Stimulated activated CD8-positive, alpha-beta memory T cell treated with anti-CD3 and anti-CD28 coated beads, Interleukin-7, amount 100 ng/mL, for 1 hour (primary cell): Measurements from ENCODE around the gene GRIK4.

Experiments
- DNase-seq, 2 donors: peaks; one replicate each; pipeline ENCODE4 v3.0.0-alpha.2; 2020; ENCODE audit warnings: low read depth in 2 of 2

GRIK4 gene

DNA sequence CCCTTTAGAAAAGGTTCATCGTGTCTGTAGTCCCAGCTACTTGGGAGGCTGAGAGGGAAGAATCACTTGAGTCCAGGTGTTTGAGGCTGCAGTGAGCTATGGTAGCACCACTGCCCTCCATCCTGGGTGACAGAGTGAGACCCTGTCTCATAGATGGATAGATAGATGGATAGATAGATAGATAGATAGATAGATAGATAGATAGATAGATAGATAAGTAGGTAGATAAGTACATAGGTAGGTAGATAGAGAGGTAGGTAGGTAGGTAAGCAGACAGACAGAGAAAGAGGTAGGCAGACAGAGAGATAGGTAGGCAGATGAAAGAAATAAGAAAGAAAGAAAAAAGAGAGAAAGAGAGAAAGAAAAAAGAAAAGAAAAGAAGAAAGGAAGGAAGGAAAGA, 156.4 kb downstream of the GRIK4 start:
- DNase-seq = no peak

GRCh38 chr11:120668537-120668936, 157.0 kb downstream of the GRIK4 start:
- no peak for DNase-seq

DNA sequence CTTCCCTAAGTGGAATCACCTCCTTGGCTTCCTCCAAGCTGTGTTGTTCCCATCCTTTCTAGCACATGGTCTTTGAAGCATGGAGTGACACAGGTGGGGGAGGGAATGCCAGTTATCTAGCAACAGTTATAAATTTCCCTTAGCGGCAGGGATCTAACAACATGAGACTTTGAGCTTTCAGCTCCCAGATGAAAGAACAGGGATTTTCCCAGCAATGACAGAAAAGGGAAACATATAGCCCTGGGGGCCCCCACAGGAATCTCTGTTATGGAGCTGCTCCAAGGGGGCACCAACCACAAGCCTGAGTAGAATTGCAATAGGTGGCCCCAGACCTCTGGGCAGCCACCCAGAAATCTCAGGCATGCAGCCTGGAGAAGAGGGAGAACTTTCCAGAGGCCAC, 163.0 kb downstream of the GRIK4 start:
- no peak for DNase-seq

DNA sequence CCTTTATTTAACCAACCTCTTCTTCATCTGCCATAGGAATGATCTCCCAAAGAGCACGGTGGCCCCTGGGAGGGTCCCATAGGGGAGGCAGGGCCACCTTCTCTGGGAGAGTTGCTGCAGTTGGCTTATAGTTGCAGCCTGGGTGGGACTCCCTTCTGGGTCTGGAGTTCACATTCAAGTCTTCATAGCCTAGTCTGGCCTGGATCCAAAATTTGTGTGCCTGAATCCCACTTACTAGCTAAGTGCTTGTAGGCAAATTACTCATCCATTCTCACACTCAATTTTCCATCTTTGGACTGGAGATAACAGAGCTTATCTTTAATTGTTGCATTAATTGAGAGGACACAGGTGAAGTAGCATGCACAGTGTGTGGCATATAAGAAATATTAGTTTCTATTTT, 163.6 kb downstream of the GRIK4 start:
- no peak for DNase-seq

- DNase-seq = no peak
Observed at GRCh38 chr11:120676991-120677390, 165.4 kb downstream of the GRIK4 start.

GRCh38 chr11:120680322-120680721, 168.8 kb downstream of the GRIK4 start:
- DNase-seq = no peak

- DNase-seq = no peak
Observed at GRCh38 chr11:120681434-120682331, 170.1 kb downstream of the GRIK4 start.

DNA sequence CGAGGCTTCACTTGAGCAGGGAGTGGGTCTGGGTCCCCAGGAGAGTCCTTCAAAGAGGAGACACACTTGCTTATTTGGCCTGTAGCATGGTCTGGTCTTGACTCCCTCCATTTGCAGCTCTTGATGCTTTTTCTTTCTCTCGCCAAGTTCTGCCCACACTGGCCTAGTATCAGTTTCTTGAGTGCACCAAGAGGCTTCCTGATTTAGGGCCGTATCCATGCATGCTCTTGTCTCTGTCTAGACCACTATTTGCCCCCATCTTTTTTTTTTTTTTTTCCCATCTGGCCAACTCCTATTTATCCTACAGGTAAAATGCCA, 170.7 kb downstream of the GRIK4 start:
- no peak for DNase-seq

- DNase-seq = no peak
Observed at GRCh38 chr11:120682866-120683265, 171.3 kb downstream of the GRIK4 start.

GRCh38 chr11:120686516-120686915, 175.0 kb downstream of the GRIK4 start:
- no peak for DNase-seq

DNA sequence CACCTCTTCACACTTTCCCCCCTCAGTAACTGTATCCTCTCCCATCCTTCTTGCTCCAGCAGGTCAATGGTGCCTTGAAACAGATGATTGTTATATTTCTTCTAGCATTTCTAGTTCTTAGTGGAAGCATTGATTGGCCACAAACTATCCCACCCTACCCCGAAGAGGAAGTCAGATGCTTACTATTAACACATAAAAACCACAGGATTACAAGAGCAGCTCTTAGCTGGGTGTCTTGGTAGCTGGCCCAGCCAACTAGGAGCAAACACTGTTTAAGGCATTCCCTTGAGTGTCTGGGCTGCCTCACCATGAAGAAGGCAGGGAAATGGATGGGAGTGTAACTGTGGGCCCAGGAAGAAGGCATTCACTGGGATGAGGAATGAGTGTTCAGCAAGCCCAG, 176.6 kb downstream of the GRIK4 start:
- no peak for DNase-seq

GRCh38 chr11:120689596-120690275, 178.2 kb downstream of the GRIK4 start:
- DNase-seq = no peak

DNA sequence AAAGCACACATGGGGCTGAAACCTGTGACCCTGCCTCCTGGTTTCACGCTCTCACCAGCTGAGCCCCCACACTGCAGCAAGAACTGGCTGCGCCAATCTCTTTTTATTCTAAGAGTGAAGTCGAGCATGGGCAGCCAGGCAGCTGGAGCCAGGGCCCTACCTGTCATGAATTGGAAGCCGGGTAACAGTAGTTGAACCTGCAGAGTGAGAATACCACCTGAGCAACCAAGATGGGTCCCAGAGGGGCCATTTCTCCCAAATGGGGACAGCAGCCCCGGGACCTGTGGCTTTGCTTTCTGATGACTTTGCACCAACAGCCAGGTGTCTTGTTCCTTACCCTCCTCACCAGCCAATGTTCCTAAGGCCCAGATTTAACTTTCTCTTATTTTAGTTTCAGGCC, 178.9 kb downstream of the GRIK4 start:
- no peak for DNase-seq

DNA sequence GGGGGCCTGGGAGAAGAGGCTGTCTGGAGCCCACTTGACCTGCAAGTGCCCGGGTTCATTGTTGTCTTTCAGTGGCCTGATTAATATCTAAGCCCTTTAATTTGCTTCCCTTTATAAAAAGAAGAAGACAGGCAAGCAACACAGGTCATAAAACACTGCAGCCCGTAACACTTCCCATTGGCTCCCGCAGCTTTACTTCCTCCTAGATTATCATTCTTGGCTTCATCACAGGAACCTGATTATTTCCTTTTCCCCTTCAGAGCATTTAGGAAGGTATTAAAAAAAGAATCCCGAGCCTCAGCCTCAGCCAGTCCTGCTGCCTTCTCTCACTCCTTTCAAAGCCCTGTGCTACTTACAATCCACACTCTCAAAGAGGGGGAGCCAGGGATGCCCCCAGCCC, 183.2 kb downstream of the GRIK4 start:
- no peak for DNase-seq

GRCh38 chr11:120695426-120695825, 183.9 kb downstream of the GRIK4 start:
- no peak for DNase-seq

- no peak for DNase-seq
Observed at GRCh38 chr11:120695939-120696338, 184.4 kb downstream of the GRIK4 start.

DNA sequence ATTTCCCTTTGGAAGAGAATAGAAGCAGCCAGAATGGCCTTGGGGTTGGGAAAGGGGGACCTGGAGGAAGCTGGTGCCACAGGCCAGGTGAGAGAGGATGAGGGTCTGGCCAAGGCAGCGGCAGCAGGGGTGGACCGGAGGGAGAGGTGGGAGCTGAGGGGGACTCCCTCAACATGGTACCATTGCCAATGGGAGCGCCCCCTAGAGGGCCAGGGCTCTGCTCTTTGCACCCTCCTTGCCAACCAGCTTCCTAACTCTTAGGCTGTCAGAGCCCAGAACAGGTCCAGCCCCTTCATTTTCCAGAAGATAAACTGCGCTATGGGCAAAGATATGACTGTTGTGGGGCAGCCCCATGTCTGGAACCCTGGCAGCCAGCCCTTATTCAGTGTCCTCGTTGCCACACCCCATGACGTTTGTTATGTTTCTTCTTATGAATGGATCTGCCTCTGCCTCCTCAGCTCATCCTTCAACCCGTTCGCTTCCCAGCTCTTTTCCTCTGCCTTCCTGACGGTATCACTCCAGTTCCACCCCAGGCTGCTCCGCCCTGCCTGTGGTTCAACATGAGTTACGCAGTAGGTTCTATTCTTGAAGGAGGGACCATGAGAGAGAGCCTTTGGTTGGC, 185.2 kb downstream of the GRIK4 start:
- DNase-seq = no peak

GRCh38 chr11:120698918-120699317, 187.4 kb downstream of the GRIK4 start:
- DNase-seq = no peak

GRCh38 chr11:120702656-120703055, 191.1 kb downstream of the GRIK4 start:
- DNase-seq = no peak

GRCh38 chr11:120703358-120704152, 192.0 kb downstream of the GRIK4 start:
- DNase-seq = no peak

DNA sequence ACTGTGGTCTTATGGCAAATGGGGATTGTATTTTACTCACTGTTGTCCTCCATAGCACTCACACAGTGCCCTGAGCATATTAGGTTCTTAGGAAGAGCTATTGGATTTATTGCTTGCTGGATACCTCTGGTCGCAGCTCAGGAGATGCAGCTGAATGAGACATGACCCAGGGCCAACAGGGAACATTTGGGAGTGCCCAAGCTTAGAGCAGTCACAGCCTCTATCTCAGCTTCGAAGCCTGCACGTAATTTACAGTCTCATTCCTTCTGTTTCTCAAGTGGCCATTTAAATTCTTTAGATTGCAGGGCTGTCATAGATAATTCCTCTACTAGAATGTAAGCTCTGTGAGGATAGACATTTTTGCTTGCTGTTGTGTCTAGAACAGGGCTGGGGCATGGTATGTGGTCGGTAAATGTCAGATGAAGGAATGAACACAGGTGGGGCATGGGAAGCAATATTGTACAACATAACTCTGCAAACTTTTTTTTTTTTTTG, 192.8 kb downstream of the GRIK4 start:
- no peak for DNase-seq

- no peak for DNase-seq
Observed at GRCh38 chr11:120706257-120706656, 194.7 kb downstream of the GRIK4 start.
